HG03520 (cell line): ENCODE measurements around the gene LCOR.

ENCODE experiments used
- ATAC-seq: cut with Tn5 transposase; IDR thresholded peaks from one replicate; pipeline ENCODE4 v1.9.1; 2021; ENCODE audit warnings: mild to moderate bottlenecking, moderate library complexity; ENCODE audit not compliant: unreplicated experiment

The LCOR gene

DNA sequence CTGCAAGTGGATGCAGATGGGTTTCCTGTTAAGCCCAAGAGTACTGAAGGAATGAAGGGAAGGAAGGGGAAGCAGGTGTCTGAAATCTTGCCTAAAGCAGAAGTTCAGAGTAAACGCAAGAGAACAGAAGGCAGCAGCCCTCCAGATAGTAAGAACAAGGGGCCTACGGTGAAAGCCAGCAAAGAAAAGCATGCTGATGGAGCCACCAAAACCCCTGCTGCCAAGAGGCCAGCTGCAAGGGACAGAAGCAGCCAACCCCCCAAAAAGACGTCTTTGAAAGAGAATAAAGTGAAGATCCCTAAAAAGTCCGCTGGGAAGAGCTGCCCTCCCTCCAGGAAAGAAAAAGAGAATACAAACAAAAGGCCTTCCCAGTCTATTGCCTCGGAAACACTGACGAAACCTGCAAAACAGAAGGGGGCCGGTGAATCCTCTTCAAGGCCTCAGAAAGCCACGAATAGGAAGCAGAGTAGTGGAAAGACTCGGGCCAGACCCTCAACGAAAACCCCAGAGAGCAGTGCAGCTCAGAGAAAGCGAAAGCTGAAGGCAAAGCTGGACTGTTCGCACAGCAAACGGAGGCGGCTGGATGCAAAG, 152.5 kb downstream of the LCOR start:
- ATAC-seq: no peak

DNA sequence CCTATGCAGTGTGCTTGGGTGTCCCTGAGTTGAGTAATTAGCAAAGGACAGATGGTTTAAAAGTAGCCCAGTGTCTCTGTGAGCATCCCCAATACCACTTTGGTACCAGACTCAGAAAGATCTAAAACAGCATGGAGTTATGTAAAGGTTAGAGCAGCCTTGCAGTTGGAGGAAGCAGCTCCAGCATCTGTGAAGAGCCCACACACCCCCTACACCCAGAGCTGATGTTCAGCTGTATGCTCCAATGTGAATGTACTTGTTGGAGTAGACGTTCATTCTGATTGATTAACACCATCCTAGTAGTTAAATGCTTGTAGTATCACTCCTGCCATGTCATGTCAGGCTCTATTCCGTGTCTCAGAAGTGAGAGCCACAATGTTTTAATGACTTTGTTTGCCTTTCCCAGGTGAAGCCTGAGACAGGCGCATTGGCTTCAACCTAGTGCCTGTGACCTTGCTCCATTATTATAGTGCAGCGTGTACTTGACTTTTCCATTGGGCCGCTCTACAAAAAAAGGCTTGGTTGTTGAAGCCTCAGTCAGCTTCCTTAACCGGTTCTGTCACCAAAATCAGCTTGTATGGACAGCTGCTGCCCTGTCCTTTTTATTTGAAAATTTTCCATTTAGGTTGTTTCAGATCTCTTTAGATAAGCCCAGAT, 154.2 kb downstream of the LCOR start:
- ATAC-seq: no peak

DNA sequence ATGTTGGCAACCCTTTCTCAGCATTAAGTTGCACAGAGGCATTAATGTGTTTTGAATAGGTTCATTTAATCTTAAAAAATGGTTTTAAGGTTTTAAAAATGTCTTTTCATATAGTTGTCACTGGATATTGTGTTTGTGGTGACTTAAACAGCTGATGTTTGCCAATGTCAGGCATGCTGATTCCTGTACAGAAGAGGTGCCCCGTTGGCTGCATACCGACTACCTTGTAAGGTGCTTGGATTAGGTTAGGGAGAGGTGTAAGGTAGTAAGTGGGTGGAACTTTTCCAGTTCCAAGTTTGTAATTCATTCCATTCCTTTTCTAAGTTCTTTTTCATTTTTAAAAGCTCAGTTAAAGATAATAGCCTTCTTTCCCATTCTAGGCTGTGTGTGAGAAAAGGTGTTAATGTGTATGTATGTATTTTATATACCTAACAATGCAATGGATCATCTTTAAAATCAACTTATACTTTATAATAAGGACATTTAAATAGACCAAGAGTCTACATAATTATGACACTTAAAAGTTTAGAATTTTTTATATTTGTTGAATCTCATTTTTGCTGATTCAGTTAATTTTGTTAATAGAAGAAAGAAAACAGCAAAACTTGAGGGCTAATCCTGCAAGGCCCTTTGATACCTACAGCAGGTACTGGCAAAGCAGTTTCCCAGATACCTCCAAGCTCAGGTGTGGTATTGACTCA, 155.2 kb downstream of the LCOR start:
- no peak for ATAC-seq

DNA sequence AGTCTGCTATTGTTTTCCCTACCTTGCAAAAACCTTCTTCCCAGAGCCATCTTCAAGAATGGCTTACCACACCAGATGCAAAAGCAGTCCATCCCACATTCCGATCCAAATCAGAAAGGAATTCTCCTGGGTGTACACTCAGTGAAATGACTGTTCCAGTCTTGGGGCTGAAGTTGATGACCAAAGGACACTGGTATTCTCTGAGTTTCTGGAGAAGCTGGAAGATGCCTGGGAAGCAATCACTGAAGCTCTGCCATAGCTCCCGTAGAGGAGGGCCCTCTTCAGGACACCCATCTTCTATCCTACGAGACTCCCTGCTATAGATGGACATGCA, 155.7 kb downstream of the LCOR start:
- ATAC-seq: no peak

DNA sequence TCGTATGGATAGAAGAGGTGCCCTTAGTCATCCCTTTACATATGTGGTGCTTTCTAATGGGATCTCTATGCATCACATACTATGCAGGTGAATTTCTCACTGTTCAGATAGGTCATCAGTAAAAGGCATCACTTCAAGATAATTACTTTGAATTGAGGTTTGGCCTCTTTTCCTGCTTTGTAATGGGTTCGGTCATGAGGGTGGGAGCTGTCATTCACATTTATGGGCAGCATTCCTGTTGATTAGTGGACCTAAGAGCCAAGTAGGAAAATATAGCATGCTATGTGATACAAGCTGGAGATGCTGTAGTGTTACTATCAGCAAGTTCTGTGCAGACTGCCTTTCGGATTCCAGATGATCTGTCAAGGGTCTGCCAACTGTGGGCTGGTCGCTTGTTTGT, 156.3 kb downstream of the LCOR start:
- no peak for ATAC-seq

DNA sequence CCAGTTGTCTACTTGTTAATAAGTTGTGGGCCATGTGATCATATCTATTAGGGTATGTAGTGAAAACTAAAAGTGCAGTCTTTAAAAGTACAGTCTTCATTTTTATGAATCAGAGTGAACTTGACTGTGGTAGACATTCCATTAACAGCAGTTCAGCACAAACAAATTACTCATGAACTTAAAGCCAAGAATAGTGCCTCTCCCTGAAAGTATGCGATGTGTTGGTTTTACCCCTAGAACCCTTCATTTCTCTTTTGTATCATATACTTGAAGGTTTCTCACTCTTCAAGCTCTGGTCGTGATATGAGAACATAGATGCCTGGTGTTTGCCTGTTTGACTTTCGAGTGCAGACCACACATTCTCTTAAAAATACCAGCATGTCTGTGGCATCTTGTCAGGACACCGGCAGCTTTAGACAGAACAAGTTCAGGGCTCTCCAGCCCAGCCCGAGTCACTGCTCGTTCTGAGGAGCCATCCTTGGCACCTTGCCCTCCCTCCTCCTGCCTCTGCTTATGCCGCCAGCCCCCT, 159.3 kb downstream of the LCOR start:
- no peak for ATAC-seq

DNA sequence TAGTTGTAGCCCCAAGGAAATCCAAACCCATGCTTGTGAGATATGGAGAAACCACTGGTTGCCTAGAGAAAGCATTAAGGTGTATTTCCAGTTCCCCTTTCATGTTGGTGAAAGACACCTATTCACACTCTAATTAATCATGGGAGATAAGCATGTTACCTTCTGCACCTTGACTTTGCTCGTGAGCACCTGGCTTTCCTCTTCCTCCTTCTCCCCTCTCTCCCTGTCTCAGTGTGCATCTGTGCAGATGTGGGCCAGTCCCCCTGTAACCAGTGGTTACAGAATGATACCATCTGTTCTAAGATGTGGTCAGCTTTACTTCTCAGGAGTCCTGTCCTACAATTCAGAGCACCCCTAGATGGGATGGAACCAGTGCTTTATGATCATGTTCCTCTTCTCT, 160.6 kb downstream of the LCOR start:
- no peak for ATAC-seq

DNA sequence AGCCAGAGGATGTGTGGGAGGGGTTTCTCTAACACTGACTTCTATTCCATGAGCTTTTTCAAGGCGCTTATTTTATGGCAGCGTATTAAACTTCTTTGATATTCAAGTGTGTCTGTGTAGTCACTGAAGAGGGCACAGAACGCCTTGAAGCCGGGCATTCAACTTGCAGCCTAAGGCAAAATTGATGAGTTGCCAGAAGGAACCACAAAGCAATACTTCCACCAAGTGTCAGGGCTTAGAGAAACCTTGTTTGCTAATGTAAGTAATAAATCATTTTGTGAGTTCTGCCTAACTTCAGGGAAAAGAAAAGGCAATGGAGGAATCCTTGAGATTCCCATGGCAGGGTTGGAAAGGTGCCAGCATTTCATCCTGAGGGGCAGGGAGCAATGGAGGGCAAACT, 163.8 kb downstream of the LCOR start:
- no peak for ATAC-seq

DNA sequence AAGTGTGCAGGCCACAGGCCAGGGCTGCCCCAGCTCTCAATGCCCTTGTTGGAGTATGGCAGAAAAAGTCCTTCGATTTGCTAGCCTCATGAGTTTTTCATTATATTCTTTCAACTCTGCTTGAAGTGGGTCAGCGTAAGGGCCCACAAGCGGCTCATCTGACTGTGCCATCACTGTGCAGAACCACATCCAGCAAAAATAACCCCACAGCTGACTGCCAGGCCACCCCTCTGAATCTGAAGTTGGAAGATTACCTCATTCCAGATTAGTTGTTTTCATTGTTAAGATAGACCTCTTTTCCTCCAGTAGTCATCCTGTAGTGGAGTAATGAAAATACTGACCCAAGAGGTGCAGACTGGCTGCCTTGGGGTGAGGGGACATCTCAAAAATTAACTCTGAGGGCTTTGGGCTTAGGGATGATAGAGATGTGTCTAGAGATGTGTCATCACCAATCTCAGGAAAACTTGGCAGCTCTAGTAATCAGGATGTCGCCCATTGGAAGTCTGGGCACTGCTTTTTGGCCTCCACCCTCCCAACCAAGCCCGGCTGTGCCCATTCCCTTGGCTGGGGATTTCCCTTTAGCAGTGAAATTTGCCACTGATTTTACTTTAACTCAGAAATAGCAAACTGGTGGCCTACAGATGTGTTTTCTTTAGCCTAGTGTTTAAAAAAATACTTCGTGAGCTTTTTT, 164.3 kb downstream of the LCOR start:
- ATAC-seq: no peak

DNA sequence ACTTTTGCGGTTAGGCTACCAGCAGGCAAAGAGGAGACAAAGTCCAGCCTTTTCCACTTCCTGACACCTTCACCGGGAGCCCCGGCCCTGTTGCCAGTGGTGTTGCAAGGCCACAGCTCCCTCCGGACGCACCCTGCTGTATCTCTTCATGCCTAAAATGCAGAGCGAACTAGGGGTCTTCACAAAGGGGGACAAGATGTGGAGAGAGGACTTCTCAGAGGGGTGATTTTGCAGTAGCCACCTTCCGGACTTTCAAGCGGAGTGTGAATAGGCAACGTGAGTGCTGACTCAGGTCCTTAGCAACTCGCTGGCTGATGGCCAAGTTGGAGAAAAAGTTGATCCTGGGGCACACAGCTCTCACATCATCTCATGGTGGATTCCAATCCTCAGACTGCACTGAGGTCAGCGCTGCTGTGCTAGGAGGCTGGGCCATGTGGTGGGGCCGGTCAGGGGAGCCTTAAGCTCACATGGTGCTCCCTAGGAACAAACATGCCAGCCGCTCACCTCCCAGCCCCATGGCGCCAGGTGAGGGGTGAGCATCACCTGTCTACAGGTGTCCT, 166.3 kb downstream of the LCOR start:
- ATAC-seq: no peak

DNA sequence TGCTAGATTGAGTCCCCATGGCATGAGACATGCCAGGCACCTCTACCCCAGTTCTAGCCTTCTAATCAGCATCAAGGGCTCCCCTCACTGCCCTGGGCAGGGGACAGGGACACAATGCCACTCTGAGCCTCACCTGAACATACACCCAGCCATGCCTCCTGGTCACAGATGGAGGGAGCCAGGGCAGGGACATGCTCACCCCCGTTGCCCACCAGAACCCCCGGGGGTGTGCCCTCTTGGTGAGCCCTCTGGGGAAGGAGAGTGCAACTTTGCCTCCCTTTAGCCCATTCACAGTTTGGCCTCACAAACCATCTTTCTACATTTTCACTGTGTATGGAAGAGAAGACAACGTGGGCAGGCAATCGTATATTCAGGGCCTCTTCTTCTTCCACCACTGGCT, 167.2 kb downstream of the LCOR start:
- ATAC-seq: no peak

DNA sequence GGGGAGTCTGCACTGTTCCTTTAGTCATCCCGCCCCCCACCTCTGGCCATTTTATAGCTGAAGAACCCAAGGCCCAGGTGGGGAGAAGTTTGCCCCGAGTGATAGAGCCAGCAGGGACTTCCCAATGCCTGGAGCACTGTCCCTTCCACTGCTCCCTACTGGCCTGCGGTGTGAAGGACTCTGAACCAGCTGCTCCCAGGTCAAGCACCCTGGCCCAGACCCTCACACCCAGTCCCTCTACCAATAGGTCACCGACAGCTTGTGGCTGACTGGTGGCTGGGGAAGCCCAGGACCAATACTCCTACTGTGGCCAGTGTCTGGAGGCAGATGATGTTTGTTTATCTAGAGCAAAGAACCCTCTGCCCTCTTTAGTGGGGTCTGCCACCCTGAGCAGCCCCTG, 167.9 kb downstream of the LCOR start:
- ATAC-seq: no peak

DNA sequence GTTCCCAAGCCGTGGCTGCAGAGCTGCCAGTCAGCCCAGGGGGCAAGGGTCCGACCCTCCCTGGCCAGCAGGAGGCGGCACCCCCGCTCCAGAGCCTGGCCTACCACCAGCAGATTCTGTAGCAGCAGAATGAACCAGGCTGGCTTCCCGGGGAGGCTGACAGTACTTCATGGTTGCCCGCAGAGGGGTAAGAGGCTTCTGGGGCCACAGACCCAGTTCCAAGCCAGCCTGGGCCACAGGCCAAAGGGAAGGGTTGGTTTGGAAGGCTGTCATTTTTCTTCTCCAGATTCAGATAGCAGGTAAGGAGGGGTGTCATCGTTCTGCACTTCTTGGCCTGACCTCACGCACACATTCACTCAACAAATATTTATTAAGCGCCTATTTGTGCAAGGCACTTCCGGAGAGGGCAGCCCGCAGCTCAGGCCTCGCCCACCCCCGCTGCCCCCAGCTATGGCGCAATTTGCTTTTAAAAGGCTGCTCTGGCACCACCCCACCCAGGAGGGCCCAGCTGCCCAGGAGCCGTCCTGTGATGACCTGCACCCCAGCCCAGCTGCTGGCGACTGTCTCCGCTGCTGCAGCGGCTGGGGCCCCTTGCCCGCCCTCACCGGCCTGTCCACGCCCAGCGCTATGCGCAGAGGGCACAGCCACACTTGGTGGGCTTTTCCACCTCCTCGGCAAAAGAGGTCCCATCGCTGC, 168.5 kb downstream of the LCOR start:
- ATAC-seq: no peak

DNA sequence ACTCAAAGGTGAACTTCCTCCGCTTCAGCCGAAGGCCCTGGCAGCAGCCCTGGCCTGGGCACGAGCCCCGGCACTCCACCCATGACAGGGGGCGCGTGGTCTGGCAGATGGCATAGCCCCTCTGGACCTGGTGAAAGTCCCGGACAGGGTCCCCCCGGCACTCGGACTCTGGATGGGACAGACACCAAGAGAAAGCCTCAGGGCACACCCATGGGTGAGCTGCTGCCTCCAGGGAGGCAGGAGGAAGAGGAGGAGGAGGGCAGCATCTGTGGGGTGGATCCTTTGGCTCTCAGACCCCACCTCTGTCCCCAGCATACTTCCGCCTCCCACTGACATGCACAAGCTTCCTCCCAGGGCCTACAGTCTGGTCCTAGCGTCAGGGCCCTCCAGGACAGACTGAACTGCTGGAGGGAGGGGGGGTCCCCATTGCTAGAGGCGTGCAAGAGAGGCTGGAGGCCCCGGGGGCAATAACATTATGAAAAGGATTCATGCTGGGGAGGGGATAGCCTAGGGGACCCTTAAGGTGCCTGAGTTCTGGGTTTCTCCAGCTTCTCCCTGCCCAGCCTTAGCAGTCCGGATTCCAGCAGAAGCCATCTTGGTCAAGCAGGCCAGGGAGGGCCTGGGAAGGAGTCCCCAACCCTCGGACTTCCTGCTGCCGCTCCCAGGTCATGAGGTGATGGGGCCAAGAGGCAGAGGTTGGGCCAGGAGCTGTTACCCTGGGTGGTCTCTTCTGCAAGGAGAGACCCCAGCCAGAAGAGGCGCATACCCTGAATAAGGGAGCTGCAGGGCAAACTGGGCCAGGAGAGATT, 169.3 kb downstream of the LCOR start:
- ATAC-seq: no peak

DNA sequence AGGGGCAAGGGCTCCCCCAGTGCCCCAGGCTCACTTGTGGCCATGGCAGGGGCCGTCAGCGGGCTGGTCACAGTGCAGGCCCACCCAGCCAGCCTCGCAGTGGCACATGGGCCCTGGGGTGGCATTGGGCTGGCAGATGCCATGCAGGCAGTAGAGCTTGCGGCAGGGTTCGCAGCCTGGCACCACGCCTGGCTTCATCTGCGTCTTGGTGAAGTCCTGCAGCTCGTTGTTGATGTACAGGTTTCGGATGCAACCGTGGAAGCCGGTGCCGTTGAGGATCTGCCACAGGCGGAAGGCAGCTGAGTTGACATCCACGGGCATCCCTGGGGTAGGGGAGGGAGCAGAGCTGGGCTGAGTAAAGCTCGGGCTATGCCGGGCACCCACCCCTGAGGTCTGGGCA, 170.6 kb downstream of the LCOR start:
- no peak for ATAC-seq

DNA sequence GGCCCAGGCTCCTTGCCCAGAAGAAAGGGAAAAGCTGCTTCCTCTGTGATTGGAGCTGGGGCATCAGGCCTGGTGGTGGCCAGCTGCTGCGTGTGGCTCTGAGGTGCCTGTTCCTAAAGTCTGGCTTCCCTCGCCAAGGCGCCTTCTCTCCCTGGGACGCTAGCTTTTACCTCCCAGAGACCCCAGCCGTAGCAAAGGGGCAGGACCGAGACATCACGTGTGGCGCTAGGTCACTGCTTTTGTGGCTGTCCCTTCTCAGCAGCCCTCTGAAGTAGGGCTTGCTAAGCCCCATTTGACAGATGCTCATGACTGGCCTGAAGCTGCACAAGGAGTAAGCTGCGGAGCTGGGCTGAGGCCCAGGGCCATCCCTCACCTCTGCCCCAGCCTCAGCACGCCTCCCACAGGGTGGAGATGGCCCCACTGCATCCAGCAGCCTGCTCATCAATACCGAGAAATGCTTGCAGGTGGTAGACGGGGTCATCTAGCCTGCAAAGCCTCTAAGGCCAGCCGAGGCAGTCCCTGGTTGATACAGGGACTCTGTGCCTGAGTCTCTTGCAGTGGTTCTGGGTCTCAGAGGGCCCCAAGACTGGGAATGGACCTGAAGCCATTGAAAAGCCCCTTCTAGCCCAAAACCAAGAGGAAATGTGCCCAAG, 171.2 kb downstream of the LCOR start:
- ATAC-seq: no peak

DNA sequence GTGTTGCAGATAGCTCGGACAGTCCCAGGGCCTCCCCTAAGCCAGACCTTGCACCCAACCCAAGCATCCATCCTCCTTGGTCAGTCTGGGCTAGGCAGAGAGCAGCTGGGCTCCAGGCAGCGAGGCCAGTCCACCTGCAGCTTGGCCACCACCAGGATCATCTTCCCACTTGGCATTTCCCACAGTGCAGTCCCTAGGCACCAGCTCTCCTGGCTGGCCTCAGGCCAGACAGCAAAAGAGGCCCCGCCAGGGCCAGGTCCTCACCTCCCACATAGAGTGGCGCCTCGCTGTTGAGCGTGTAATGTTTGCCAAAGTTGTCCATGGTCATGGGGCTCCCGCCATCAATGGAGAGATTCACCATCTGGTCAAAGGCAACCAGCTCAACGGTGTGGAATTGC, 171.7 kb downstream of the LCOR start:
- ATAC-seq: no peak

DNA sequence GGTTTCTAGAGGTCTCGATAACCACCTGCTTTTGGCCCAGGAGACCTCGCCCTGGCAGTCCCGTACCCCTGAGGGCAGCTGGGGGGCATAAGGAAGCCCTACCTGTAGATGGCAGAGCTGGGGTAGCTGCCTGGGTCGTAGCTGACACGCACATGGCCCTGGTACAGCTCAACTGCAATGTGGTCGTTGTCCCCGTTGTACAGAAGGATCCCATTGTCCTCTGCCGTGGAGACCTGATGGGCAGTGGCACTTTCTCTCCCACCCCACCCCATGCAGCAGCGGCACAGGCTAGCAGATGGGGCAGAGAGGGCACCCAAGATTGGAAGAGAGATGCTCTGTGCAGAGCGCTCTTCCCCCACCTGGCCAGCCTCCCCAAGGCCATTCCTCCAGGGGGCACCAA, 172.5 kb downstream of the LCOR start:
- no peak for ATAC-seq

DNA sequence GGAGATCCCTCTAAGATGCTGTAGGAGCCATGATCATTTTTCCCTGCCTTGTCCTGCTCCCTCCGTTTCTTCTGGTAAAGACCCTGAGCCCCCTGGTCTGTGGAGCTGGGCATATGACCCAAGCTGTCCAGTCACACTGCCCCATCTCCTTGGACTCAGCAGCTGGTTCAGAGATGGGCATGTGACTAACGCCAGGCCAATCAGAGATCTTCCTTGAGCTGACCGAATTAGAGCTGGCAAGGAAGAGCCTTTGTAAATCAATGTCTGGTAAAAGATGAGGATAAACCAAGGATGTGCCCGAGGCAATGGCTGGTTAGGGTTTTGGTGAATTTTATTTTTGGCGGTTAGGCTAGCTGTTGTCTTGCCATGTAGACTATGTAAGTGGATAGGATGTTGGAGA, 173.3 kb downstream of the LCOR start:
- no peak for ATAC-seq

DNA sequence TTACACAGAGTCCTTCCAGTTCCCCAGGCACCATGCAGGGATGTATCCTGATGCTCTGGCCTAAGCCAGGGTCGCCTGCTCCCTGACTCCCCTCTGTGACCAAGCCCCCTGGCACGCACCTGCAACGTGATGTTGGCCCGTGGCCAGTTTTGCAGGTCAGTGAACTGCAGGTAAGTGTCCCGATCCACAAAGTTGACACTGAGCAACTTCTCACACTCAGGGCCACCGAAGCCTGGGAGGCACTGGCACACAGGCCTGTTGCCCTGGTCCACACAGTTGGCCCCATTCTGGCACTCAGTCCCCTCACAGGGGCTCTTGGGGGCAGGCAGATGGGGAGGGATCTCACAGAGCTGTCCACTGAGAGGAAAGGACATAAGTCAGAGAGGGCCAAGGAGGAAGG, 174.3 kb downstream of the LCOR start:
- ATAC-seq: no peak
